H54 (cell line): Measurements from ENCODE around the gene AADAC.
A peak's percentile ranks its signal among the peaks of the same experiment; 100 is the strongest.
"Not testable (repeated sequence)": the region's sequence is repeated elsewhere in the genome, so short reads cannot be mapped to it uniquely, and the experiment has no call there.

ENCODE experiments used
- DNase-seq: peaks from one replicate; pipeline ENCODE4 v3.0.0; 2011; ENCODE audit warnings: low spot score, mixed read lengths; ENCODE audit not compliant: insufficient read length
- FAIRE-seq: peaks from 3 replicates; lab custom pipeline; 2011; peaks lifted over from hg19 to GRCh38; lab: Jason Lieb, UNC
- POLR2A ChIP-seq: IDR thresholded peaks from 2 replicates; pipeline ENCODE4 v1.6.1; 2011; ENCODE audit warnings: low read depth, mild to moderate bottlenecking, low read length

Gene AADAC

DNA sequence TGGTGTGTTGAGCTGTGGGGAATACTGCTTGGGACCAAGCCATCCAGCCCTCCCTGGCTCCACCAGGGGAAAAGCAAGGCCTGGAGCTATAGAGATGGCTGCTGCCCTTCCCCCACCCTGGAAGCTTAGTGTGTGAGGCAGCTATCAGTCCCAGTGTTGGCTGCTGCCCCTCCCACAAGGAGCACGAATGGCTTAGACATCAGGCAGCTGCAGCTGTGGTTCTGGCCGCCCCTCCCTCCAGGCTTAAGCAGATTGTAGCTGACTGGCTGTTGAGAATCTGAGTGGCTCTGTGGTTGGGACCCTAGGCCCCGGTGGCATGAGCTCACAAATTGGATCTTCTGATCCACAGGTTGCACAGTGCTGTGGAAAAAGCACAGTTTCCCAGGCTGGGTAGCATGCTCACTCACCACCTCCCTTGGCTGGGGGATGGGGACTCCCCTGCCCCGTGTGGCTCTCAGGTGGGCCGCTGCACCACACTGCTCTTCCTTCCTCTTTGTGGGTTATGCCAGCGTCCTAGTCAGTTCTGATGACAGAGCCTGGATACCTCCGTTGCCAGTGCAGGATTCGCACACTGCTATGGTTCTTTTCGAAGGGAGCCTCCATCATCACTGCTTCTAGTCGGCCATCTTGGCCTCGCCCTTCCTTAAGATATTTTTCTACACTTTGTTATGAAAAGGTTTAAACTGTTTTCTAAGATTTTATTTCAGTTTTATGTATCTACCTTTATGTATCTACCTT, 38.3 kb downstream of the AADAC start:
- no peak for TF ChIP-seq POLR2A
- DNase-seq (no peak), FAIRE-seq (no peak)

DNA sequence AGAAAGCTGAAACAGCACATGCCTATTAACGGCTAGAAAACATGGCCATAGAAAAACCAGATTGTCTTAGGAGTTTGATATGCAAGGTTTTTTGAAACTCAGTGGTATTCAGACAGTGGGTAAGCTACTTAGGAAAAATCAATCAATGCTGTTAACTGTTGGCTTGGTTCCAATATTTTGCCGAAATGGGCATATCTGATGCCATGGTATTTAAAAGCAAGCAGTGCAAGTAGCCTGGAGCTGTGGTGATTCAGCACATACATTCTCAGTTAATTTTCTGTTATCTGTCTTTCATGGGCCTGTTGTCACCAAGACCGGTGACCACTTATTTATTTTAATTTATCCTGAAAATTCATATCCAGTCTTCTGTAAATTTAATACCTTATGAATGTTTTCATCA, 42.2 kb downstream of the AADAC start:
- FAIRE-seq, result peak; percentile 73
- DNase-seq, result no peak
- no peak for TF ChIP-seq POLR2A

DNA sequence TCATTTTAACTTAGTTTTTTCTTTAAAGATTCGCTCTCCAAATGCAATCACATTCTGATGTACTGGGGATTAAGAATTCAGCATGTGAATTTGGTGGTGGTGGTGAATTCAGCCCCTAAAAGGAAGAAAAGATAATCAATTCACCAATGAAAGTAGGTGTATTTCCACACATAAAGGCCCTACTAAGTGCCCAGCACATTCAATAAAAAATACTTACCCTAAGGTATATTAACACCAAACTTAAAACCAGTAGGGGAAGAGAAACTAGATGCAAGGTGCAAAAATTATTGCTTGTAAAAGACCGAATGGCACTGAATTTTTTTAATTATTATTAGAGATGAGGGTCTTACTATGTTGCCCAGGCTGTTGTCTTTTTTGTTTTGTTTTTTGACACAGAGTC, 42.7 kb downstream of the AADAC start:
- DNase-seq (no peak), FAIRE-seq (no peak)
- TF ChIP-seq POLR2A, result no peak

DNA sequence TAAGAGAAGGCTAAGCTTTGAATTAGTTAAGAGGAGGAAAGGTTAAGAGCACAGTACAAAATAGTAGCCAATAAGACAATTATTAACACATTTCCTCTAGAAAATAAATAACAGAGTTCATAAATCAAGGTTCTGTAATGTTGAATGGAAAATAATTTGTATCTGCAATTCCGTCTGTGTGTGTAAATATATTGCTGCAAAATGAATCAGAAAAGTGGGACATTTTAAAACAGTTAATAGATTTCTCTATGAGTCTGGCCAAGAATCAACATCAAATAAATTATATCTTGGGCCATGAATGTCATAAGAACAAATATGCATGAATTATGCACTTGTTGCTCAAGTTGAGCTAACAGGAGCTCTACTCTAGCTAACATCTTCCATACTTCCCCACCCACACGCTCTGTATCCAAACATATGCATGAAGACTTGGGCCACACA, 45.3 kb downstream of the AADAC start:
- FAIRE-seq, result no peak
- DNase-seq, result no peak
- TF ChIP-seq POLR2A, result no peak

- FAIRE-seq (peak; percentile 55), DNase-seq (no peak)
- TF ChIP-seq POLR2A, result no peak
Observed at GRCh38 chr3:151859905-151860304, 46.0 kb downstream of the AADAC start.

- DNase-seq (no peak), FAIRE-seq (peak; percentile 84)
- no peak for TF ChIP-seq POLR2A
Observed at GRCh38 chr3:151863611-151864010, 49.7 kb downstream of the AADAC start.

DNA sequence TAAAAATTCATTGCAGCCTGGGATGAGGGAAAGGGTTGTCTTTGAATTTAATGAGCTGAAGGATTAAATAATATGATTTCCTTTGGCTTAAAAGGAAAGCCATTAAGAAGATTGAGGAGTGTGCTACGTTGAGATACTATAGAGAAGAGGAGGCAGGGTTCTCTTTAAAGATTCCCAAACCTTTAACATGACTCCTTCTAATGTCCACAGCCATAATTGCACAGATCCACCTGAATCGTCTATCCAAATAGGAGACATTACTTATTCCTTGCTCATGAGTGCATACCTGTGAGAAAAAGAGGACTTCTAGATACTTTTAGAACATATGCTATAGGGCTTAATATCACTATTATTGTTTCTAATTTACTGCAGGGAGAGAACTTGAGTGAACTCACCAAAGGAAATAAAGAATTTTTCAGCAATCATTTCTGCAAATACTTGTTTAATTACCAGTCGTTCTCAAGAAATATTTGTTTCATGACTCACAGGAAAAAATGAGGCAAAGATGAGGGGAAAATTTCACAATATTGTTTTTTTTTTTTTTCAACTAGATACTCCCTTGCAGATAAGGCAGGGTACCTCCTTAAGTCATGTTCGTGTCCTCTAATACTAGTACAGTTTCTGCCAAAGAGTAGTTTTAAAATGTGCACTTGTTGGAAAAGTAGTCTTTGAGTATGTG, 50.6 kb downstream of the AADAC start:
- FAIRE-seq, result peak; percentile 50
- TF ChIP-seq POLR2A, result no peak
- DNase-seq, result no peak

DNA sequence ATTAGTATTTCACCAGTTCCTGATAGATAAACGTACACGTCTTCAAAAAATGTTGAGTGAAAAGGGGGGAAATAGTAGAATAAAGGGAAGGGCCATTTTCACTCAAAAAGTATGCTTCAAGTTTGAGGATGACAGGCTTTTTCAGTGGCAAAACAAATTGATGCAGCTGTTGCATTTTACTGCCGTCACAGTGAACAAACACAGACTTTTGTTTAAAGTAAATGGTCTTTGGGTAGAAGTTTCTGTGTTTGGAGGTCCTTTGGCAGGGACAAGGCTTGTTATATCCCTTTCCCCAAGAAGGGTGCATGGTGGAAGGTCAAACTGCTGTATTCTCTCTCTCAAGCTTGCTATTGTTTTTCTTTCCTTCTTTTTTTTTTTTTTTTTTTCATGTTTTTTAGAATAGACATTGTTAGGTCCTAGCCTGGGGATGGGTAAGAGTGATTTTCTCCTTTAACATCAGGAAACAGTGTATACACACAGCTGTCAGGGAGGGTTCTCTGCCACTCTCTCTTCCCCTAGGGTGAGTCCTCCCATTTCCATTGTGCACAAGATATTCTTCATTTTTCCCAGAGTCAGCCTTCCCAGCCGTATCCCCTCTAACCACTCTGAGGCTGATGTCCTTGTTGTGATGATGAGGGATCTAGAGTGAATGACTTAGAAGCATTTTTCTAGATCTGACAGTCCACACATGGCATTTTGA, 52.9 kb downstream of the AADAC start:
- DNase-seq (no peak), FAIRE-seq (no peak)
- TF ChIP-seq POLR2A, result no peak

- TF ChIP-seq POLR2A, result no peak
- DNase-seq (no peak), FAIRE-seq (no peak)
Observed at GRCh38 chr3:151867666-151868065, 53.8 kb downstream of the AADAC start.

- DNase-seq (no peak), FAIRE-seq (peak; percentile 43)
- TF ChIP-seq POLR2A, result no peak
Observed at GRCh38 chr3:151869181-151869580, 55.3 kb downstream of the AADAC start.

- FAIRE-seq (peak; percentile 6), DNase-seq (no peak)
- no peak for TF ChIP-seq POLR2A
Observed at GRCh38 chr3:151871639-151872468, 57.9 kb downstream of the AADAC start.

GRCh38 chr3:151873398-151873797, 59.5 kb downstream of the AADAC start, which contains the start of gene SUCNR1:
Gene SUCNR1 (plus strand): TSS chr3:151873643. CDS start chr3:151879893, 6,250 bp downstream.
- TF ChIP-seq POLR2A, result no peak; the same call in 1 of the 2 replicates
- DNase-seq (no peak), FAIRE-seq (no peak)

DNA sequence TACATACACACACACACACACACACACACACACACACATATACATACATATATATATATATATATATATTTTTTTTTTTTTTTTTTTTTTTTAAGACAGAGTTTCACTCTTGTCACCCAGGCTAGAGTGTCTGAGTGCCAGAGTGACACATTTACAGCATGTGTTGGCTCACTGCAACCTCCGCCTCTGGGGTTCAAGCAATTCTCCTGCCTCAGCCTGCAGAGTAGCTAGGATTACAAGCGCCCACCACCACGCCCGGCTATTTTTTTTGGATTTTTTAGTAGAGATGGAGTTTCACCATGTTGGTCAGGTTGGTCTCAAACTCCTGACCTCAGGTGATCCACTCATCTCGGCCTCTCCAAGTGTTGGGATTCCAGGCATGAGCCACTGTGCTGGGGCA, 60.2 kb downstream of the AADAC start:
- not testable (repeated sequence) for FAIRE-seq, DNase-seq
